GM21825 (cell line): ENCODE data around the gene NFIC.
"Not testable (repeated sequence)": the region's sequence is repeated elsewhere in the genome, so short reads cannot be mapped to it uniquely, and the experiment has no call there.

Experiments
- ATAC-seq: cut with Tn5 transposase; IDR thresholded peaks from one replicate; pipeline ENCODE4 v1.9.1; 2021; ENCODE audit warnings: mild to moderate bottlenecking, moderate library complexity; ENCODE audit not compliant: unreplicated experiment

NFIC gene

DNA sequence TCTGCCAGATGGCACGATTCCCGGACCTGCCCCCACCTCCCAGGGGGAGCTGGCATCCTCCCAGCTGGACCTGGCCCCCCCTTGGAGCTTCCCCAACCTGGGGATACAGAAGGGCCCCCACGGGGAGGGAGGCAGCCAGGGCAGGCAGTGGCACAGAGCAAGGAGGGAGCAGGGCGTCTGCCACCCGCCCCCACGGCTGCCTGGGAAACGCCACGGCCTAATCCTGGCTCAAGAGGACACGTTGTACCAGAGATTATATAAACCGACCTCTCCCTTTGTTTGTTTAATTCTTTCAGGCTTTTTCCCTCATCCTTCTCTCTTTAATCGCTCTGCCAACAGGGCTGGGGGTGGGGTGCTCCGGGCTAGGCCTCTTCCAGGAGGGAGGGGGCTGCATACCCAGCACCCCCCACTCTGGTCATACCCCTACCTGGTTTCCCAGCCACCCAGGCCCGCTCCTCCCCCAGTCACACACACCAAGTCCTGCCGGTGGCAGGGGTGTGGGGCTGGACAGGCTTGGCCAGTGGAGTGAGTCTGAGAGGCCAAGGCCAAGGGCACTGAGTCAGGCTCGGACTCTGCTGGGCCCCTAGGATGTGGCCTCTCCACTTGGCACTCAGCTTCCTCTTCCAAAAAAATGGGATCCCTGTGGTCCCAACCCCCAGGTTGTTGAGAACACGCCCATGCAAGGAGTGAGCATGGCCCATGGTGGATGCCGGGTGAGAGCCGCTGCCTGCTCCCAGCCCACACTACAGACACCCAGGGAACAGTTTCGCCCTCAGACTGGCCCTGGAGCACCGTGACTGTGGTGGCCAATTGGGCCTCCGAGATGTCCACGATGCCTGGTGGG, 29.5 kb upstream of the NFIC start:
- no peak for ATAC-seq

DNA sequence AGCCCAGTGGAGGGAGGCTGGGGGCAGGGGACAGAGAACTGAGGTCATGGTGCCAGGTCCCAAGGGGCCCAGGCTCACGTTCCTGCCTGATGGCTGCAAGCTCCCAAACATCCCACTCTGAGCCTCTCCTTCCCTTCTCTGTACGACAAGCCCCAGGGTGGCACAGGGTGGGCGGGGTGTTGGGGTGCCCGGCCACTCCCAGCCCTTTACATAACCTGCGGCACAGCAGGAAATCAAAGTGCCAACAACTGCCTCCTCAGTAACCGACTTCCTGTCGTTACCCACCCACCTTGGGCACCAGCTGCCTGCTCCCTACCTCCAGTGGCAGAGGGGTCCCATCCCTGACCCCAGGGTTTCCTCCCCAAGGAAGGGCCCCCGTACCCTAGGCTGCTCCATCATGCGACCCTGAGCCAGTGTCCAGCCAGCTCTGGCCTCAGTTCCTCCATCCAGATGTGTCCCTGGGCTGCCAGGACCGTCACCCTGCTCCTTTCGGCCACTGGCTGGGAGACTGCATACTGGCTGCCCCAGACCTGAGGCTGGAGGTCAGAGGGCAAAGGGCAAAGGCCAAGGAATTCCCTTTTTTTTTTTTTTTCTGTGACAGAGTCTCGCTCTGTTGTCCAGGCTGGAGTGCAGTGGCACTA, 27.7 kb upstream of the NFIC start:
- ATAC-seq = no peak

DNA sequence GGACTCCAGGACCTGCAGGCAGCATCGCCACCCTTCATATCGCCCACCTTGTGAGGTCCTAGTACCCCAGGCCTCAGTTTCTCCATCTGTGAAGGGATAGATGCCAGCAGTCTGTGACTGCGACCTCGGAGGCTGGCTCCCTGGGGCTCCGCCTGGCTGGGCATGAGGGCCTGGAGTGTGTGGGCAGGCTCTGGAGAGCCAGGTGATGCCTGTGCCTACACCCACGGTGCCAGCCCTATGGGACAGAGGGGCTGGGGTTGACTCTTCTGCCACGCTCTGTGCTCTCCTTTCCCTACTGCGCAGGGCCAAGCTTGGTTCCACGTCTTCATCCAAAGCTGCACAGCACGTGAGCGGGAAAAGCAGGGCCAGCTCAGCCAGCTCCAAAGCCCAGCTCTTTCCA, 26.0 kb upstream of the NFIC start:
- ATAC-seq = no peak

DNA sequence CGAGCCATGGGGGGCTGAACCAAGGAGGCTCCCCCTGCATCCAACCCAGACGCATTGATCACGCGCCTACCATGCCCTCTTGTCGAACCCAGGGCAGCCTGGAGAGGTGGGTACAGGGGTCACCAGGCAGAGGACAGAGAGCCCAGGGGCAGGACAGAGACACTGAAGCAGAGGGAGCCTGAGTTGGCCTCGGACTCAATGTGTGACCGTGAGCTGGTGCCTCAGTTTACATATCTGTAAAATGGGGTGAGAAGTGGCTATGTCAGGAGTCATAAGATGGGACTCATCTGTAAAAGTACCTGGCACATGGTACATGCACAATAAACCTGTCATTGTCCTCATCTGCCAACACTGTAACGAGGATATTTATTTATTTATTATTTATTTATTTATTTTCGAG, 24.1 kb upstream of the NFIC start:
- ATAC-seq = no peak

DNA sequence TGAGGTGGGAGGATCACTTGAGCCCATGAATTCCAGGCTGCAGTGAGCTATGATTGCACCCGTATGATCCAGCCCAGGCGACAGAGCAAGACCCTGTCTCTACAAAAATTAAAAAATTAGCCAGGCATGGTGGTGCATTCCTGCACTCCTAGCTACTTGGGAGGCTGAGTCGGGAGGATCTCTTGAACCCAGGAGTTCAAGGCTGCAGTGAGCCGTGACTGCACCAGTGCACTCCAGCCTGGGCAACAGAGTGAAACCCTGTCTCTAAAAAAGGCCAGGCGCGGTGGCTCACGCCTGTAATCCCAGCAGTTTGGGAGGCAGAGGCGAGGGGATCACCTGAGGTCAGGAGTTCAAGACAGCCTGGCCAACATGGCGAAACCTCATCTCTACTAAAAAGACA, 23.4 kb upstream of the NFIC start:
- not testable (repeated sequence) for ATAC-seq

DNA sequence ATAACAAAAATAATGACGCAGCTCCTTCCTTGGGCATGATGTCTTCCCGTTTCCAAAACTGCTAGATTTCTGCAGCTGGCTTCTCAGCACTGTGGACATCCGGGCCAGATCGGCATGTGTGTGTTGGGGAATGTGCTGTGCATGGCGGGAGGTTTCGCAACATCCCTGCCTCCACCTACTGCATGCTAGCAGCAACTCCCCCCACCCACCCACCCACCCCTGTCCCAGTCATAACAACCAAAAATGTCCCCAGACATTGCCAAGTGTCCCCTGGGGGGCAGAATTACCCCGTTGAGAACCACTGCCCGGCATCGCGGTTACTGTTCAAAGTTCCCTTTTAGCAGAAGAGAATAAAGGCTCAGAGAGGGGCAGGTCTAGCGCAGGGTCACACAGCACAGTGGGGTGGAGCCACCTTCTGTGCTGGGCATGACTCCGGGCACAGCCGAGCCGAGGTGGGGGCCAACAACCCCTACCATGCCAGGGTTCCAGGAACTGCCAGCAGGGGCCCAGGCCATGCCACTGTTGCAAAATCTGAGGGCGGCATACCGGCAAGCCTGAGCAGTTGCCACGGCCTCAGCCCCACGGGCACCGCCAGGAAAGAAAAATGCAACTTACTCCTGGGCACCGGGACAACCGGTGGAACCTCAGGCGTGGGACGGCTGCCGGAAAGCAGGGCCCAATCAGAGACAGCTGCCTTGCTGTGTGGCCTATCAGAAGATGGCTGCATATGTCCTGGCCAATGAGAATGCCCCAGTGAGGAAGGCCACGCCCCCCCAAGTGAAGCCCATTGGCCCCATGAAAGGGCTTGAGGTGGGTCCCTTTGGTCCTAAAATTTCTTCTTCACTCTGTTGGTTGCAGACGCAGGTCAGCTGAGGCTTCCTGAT, 22.5 kb upstream of the NFIC start:
- ATAC-seq = no peak

DNA sequence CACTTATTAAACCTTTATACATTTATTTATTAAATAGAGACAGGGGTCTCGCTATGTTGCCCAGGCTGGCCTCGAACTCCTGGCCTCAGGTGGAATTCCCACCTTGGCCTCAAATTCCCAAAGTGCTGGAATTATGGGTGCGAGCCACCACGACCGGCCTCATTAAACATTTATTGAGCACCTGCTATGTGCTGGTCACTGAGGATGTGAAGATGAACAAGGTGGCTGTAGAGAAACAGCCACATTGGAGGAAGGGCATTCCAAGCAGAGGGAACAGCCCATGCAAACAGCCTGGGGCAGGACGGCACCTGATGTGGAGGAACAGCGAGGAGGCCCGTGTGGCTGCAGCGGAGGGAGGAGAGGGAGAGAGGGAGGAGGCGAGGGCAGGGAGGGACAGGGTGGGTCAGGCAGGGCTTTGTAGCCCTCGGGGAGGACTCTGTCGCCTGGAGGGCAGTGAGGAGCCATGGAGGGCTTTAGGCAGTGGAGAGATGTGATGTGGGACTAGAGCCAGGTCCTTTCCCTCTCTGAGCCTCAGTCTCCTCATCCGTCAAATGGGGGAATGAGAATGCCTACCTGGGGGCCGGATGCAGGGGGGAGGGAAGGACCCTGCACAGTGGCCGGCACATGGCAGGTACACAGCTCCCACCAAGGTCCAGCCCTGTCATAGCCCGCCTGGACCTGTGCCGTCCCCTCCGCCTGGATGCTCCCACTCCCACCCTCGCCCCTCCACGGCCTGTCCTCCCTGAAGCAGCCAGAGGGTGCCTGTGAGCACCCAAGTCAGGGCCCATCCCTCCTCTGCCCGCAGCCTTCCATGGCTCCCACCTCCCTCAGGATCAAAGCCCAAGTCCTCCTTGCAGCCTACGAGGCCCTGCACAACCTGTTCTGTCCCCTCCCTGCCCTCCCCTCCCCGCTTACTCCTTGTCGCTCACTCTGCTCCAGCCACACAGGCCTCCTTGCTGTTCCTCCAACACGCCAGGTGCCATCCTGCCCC, 21.5 kb upstream of the NFIC start:
- no peak for ATAC-seq

DNA sequence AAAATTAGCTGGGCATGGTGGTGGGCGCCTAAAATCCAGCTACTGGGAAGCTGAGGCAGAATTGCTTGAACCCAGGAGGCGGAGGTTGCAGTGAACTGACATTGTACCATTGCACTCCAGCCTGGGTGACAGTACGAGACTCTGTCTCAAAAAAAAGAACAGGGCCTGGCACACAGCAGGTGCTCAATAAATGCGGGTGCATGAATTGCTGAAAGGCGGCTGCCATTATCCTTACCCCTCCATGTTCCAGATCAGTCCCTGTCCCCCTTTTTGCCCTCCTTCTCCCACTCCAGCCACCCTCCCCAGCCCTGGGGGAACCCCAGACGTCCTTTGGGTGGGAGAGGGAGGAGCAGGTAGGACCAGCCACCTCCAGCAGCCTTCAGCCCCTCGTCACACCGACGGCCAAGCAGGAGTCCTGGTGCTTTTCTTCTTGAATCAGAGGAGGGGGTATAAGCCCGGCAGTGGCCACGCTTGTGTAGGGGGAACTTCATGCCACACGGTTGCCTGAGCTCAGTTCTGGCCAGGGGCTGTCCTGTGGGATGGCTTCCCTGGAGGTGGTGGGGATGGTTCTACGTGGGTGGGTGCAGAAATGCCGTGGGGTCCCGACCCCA, 20.4 kb upstream of the NFIC start:
- ATAC-seq = no peak

DNA sequence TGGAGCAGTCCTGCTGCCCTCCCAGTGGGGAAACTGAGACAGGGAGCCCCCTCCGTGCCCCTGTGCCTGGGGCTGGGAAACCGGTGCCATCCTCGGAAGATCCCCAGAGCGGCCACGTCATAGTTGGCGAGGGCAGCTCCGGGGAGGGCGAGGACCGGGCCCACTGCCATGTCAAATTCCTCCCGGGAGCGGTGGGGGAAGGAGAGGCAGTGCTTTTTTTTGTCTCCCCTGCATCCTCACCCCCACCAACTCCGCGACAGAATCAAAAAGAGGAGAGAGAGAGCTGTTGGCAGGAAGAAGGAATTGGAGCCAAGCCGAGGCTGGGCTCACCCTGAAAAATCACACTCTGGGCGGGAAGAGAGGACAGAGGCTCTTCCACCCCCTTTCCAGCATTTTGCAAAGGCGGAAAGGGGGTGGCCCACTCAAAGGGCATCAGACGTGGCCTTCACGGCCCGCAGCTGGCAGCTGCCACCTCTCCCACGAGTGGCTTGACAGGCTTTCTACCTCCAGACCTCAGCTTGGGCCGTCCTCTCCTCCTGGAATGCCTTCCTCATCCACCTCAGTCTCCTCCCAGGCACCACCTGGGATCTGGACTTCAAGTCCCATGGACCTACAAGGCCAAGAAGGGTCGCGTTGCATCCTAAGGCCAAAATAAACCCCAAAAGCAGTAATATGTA, 19.6 kb upstream of the NFIC start:
- ATAC-seq = no peak

DNA sequence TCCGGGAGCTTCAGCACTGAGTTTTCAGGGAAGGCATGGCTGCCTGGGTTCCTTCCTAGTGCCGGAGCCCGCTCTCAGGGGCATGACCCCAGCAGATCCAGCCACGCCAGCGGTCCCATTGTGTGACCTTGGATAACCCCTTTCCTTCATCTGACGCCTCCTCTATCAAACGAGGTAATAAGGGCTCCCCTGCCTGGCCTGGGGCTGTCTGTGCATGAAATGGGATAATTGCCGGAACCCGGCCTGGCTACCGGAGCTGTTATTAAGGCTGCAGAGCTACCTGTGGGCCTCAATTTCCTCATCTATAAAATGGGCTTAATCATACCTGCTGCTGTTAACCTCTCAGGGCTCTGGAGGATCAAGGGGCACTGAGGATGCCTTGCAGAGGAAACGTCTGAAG, 18.3 kb upstream of the NFIC start:
- ATAC-seq = no peak

DNA sequence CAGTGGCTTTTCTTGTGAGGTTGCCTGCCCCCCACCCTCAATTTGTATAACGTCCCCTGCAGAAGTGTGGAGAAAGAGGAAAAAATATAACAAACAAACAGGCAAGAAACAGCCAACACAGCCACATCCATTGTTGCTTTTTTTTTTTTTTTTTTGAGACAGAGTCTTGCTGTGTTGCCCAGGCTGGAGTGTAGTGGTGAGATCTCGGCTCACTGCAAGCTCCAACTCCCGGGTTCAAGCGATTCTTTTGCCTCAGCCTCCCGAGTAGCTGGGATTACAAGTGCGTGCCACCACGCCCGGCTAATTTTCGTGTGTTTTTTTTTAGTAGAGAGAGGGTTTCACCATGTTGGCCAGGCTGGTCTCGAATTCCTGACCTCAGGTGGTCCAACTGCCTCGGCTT, 17.9 kb upstream of the NFIC start:
- ATAC-seq = not testable (repeated sequence)

DNA sequence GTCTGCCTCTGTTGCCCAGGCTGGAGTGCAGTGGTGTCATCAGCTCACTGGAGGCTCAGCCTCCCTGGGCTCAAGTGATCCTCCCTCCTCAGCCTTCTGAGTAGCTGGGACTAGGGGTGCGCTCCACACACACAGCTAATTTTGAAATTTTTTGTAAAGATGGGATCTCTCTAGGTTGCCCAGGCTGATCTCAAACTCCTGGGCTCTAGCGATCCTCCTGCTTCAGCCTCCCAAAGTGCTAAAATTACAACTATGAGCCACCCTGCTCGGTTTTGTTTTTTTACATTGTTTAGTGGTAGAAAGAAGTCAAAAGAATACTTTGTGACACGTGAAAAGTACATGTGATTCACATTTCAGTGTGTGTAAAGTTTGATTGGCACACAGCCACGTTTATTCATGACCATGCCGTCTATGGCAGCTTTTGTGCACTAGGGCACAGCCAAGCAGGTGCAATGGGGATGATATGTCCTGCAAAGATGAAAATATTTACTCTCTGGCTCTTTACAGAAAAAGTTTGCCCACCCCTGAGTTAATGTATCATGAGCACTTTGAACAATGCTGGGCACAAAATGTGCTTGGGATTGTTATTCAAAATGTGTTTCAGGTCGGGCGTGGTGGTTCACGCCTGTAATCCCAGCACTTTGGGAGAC, 16.2 kb upstream of the NFIC start:
- ATAC-seq = no peak

DNA sequence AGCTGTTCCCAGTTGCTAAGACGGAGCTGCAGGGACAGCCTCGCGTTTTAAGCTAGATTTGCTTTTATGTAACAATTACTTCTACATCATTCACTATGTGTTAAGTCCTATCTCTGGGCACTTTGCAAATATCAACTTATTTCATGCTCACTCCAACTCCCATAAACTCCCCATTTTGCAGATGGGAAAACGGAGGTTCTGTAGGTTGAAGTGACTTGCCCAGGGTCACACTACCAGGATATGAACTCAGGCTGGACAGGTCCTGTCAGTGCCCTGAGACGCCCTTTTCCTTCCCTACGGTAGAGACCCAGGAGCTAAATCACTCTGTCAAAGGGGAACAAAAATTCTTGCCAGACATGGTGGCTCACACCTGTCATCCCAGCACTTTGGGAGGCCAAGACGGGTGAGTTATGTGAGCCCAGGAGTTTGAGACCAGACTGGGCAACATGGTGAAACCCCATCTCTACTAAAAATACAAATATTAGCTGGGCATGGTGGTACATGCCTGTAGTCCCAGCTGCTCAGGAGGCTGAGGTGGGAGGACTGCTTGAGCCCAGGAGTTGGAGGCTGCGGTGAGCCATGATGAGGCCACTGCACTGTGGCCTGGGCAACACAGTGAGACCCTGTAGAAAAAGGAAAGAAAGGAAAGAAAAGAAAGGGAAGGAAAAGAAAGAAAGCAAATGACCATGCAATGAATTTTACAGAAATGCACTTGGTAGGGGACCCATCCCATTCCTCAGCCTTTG, 14.5 kb upstream of the NFIC start:
- ATAC-seq = no peak

DNA sequence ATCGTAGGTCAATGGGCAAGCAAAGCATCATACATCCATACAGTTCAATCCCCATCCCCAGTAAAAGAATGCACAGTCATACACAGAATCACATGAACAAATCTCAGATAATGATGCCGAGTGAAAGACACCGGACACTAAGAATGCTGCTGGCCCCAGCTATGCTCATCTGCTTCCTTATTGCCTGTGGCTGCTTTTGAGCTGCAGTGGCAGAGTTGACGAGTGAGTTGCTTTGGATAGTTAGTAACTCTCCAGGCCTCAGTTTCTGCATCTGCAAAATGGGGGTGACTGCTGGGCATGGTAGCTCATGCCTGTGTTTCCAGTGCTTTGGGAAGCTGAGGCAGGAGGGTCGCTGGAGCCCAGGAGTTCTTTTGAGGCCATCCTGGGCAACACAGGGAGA, 12.9 kb upstream of the NFIC start:
- ATAC-seq = no peak

DNA sequence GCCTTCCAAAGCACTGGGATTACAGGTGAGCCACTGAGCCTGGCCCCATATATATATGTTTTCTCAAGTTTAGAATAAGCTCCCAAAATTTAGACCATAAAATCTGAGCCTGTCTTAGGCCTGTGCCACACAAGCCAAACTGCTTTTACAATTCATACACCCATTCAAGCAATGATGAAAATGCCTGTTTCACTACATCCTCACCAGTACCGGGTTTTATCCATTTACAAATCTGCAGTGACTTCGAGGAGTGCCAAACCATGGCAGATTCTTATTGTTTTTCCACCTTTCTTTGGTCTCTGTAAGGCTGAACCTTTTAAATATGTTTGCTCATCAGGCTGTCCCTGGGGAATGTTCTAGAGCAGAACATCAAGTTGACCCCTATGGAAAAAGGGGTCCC, 9.6 kb upstream of the NFIC start:
- no peak for ATAC-seq

DNA sequence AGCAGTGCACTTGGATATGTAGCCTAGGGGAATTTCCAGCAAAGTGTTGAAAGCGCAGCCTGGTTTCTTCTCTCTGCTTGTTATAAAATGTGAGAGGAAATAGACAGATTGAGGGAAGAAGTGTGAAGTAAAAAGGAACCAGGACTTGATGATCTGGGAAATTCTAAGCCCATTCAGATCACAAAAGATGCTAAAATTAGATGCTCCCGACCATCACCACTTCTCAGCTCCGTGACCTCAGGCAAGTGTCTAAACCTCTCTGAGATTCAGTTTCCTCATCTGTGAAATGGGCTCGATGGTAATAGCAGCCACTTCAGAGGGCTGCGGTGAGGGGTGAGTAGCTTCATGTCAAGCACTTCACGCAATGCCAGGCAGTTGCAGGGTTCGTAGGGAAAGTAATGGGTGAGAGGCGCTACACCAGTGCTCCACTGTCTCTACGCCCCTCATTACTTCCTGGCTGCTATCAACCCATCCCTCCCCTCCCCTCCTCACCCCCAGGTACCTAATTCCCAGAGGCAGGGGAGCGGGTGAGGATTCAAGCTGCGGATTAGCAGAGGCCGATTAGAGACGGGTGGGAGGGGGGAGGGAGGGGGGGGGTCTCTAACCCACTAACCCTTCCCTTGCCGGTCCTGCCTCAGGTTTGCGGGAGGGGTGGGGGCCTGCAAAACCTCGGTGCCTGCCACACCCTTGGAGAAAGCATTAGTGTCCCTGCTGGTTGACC, 9.0 kb upstream of the NFIC start:
- ATAC-seq = no peak

DNA sequence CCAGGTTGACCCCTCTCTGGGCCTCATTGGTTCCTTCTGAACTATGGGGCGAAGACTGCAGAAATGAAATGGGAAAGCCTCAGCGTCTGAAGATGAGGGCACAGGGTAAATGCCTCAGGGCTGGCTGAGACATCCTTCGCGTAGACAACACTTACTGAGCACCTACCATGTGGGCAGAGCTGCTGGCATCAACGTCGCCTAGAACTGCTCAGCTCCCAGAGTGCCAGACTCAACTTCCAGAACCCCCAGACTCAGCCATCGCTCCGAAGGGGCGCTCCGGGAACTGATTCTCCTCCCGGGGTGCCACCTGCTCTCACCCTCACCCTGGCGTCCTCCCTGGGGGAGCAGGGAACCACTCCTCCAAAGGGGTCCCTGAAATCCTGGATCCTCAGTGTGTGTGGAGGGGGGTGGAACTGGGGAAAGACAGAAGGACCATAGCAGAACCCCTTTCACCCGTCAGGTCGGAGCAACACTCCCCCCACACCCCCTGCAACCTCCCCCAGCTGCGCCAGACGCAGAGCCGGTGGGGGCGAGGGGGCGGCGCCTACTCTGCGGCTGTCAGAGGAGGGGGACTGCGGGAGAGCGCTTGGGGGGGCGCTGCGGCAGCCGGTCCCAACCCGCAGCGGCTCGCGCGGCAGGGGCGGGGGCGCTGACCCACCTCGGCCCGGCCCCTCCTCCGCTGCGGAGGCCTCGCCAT, 8.2 kb upstream of the NFIC start:
- ATAC-seq = no peak
